IMR-90 (cell line): ENCODE measurements around the gene ARSH. TPM values are rescaled to one million over a fixed set of nuclear protein-coding genes. Genes with fewer than 3 reads are reported as not detected.
A peak's percentile ranks its signal among the peaks of the same experiment; 100 is the strongest.

Experiments
- ATAC-seq: fragments of 200-7000 bp; cut with Tn5 transposase; 2 replicates; pipeline ENCODE4 v1.9.1; 2020; ENCODE audit warnings: low read depth, mild to moderate bottlenecking, moderate library complexity
- BruUV-seq: library from RNA; stranded (reverse); fragments of 400-500 nt; replicated peaks from 2 replicates; lab custom pipeline; 2021; lab: Mats Ljungman, UMichigan
- CTCF ChIA-PET: fragments of 300-600 bp; formaldehyde crosslinking; extraction: SDS; loops from one replicate; lab custom pipeline; 2021; ENCODE audit warnings: antibody characterized with exemption; lab: Yijun Ruan, JAX
- POLR2A ChIA-PET: fragments of 300-600 bp; sonication (Branson Sonifier 250); formaldehyde crosslinking; loops from one replicate; lab custom pipeline; 2022; ENCODE audit warnings: antibody characterized with exemption; ENCODE audit not compliant: unreplicated experiment; lab: Charles Lee
- DNase-seq: peaks from one replicate; pipeline ENCODE4 v3.0.0; 2013
- H2AFZ ChIP-seq: replicated peaks from 2 replicates; pipeline ENCODE3; 2013; ENCODE audit warnings: low read length, mild to moderate bottlenecking; ENCODE audit not compliant: poor library complexity
- H2AK5ac ChIP-seq: 2 replicates; pipeline ENCODE4 v1.6.1; 2013; ENCODE audit warnings: low read depth, low read length, inconsistent platforms
- H2AK9ac ChIP-seq: replicated peaks from 2 replicates; pipeline ENCODE3; 2013; ENCODE audit warnings: mild to moderate bottlenecking, low read depth, low read length, moderate library complexity; ENCODE audit not compliant: poor library complexity
- H2BK120ac ChIP-seq: 2 replicates; pipeline ENCODE4 v1.6.1; 2013; ENCODE audit warnings: low read depth, low read length, inconsistent platforms
- H2BK15ac ChIP-seq: 3 replicates; pipeline ENCODE4 v1.6.1; 2013; ENCODE audit warnings: low read depth, low read length, inconsistent platforms
- H2BK20ac ChIP-seq: 2 replicates; pipeline ENCODE4 v1.6.1; 2013; ENCODE audit warnings: low read depth, mild to moderate bottlenecking, inconsistent platforms, low read length, moderate library complexity
- H2BK5ac ChIP-seq: 2 replicates; pipeline ENCODE4 v1.6.1; 2013; ENCODE audit warnings: mild to moderate bottlenecking, low read depth, low read length, inconsistent platforms; ENCODE audit not compliant: poor library complexity, severe bottlenecking
- H3K14ac ChIP-seq: replicated peaks from 2 replicates; pipeline ENCODE4 v1.6.1; 2013; ENCODE audit warnings: low read depth, low read length, inconsistent platforms
- H3K18ac ChIP-seq: 2 replicates; pipeline ENCODE4 v1.6.1; 2013; ENCODE audit warnings: low read depth, low read length, control low read depth
- H3K23ac ChIP-seq: 2 replicates; pipeline ENCODE4 v1.6.1; 2013; ENCODE audit warnings: low read depth, low read length, inconsistent platforms
- H3K27ac ChIP-seq: 2 replicates; pipeline ENCODE4 v1.5.1; 2013; ENCODE audit warnings: mild to moderate bottlenecking, control low read depth, low read length; ENCODE audit not compliant: insufficient read depth
- H3K27me3 ChIP-seq: 2 replicates; pipeline ENCODE4 v1.6.1; 2013; ENCODE audit warnings: low read length; ENCODE audit not compliant: control insufficient read depth, insufficient read depth
- H3K36me3 ChIP-seq: 2 replicates; pipeline ENCODE4 v1.6.1; 2013; ENCODE audit warnings: low read length, mixed read lengths; ENCODE audit not compliant: control insufficient read depth, insufficient read depth
- H3K4ac ChIP-seq: 2 replicates; pipeline ENCODE4 v1.6.1; 2013; ENCODE audit warnings: low read depth, low read length, inconsistent platforms
- H3K4me1 ChIP-seq: 2 replicates; pipeline ENCODE4 v1.6.1; 2013; ENCODE audit warnings: low read length, mixed read lengths; ENCODE audit not compliant: control insufficient read depth, insufficient read depth
- H3K4me2 ChIP-seq: 2 replicates; pipeline ENCODE4 v1.6.1; 2013; ENCODE audit warnings: low read depth, mild to moderate bottlenecking, control low read depth, low read length, moderate library complexity
- H3K4me3 ChIP-seq: 2 replicates; pipeline ENCODE4 v1.5.1; 2013; ENCODE audit warnings: low read depth, mild to moderate bottlenecking, control low read depth, low read length, moderate library complexity; ENCODE audit not compliant: insufficient read depth
- H3K56ac ChIP-seq: 2 replicates; pipeline ENCODE4 v1.6.1; 2013; ENCODE audit warnings: low read length, inconsistent platforms; ENCODE audit not compliant: insufficient read depth; ENCODE audit errors: extremely low read depth
- H3K79me1 ChIP-seq, 2 experiments: 2 replicates each; pipeline ENCODE4 v1.6.1; 2013; ENCODE audit warnings: low read length in 2 of 2, inconsistent platforms in 1 of 2, low read depth in 1 of 2
- H3K9ac ChIP-seq: 2 replicates; pipeline ENCODE4 v1.6.1; 2013; ENCODE audit warnings: low read depth, low read length, control low read depth
- H3K9me1 ChIP-seq: 2 replicates; pipeline ENCODE4 v1.6.1; 2013; ENCODE audit warnings: low read length, inconsistent platforms; ENCODE audit not compliant: insufficient read depth
- H3K9me3 ChIP-seq: 2 replicates; pipeline ENCODE4 v1.6.1; 2013; ENCODE audit warnings: low read length; ENCODE audit not compliant: control insufficient read depth, insufficient read depth
- H4K20me1 ChIP-seq: 2 replicates; pipeline ENCODE4 v1.6.1; 2013; ENCODE audit warnings: low read length, inconsistent platforms; ENCODE audit not compliant: insufficient read depth
- H4K5ac ChIP-seq: 2 replicates; pipeline ENCODE4 v1.6.1; 2013; ENCODE audit warnings: mild to moderate bottlenecking, low read depth, low read length, control low read depth
- H4K8ac ChIP-seq, 2 experiments: 2 replicates each; pipeline ENCODE4 v1.6.1; 2013; ENCODE audit warnings: low read depth in 2 of 2, low read length in 2 of 2, control low read depth in 1 of 2, inconsistent platforms in 1 of 2
- H4K91ac ChIP-seq: 2 replicates; pipeline ENCODE4 v1.6.1; 2013; ENCODE audit warnings: low read depth, low read length, inconsistent platforms; ENCODE audit not compliant: insufficient read depth
- BHLHE40 ChIP-seq: fragments of 150-350 bp; IDR thresholded peaks from 2 replicates; pipeline ENCODE4 v1.6.1; 2016; ENCODE audit warnings: mild to moderate bottlenecking, low read depth, low read length
- CEBPB ChIP-seq: IDR thresholded peaks from 2 replicates; pipeline ENCODE4 v1.6.1; 2012; ENCODE audit warnings: low read depth, low read length, improper control_type of control experiment
- CHD1 ChIP-seq: IDR thresholded peaks from 2 replicates; pipeline ENCODE4 v1.6.1; 2012; ENCODE audit warnings: low read depth, low read length, improper control_type of control experiment
- FOS ChIP-seq: fragments of 150-350 bp; IDR thresholded peaks from 2 replicates; pipeline ENCODE4 v1.6.1; 2016; ENCODE audit warnings: low read depth, low read length
- MAFK ChIP-seq: IDR thresholded peaks from 2 replicates; pipeline ENCODE4 v1.6.1; 2012; ENCODE audit warnings: low read depth, low read length, improper control_type of control experiment
- MAZ ChIP-seq: IDR thresholded peaks from 2 replicates; pipeline ENCODE4 v1.6.1; 2012; ENCODE audit warnings: low read depth, mild to moderate bottlenecking, low read length, improper control_type of control experiment, moderate library complexity, borderline replicate concordance
- MXI1 ChIP-seq: IDR thresholded peaks from 2 replicates; pipeline ENCODE4 v1.6.1; 2012; ENCODE audit warnings: low read depth, mild to moderate bottlenecking, low read length, moderate library complexity, borderline replicate concordance
- NFE2L2 ChIP-seq: fragments of 150-350 bp; IDR thresholded peaks from 2 replicates; pipeline ENCODE4 v1.6.1; 2016; ENCODE audit warnings: low read depth, mild to moderate bottlenecking, low read length
- POLR2A ChIP-seq: IDR thresholded peaks from 2 replicates; pipeline ENCODE4 v1.6.1; 2012; ENCODE audit warnings: mild to moderate bottlenecking, low read depth, low read length
- RAD21 ChIP-seq: IDR thresholded peaks from 2 replicates; pipeline ENCODE4 v1.6.1; 2012; ENCODE audit warnings: low read length, improper control_type of control experiment
- RCOR1 ChIP-seq: IDR thresholded peaks from 2 replicates; pipeline ENCODE4 v1.6.1; 2012; ENCODE audit warnings: mild to moderate bottlenecking, low read length, improper control_type of control experiment; ENCODE audit not compliant: insufficient replicate concordance
- RFX5 ChIP-seq: IDR thresholded peaks from 2 replicates; pipeline ENCODE4 v1.8.0; 2012; ENCODE audit warnings: low read depth, mild to moderate bottlenecking, low read length, moderate library complexity
- SMC3 ChIP-seq: fragments of 150-350 bp; IDR thresholded peaks from 2 replicates; pipeline ENCODE4 v1.6.1; 2016; ENCODE audit warnings: low read depth, mild to moderate bottlenecking, antibody characterized with exemption, low read length, moderate library complexity
- WGBS, 2 experiments: methylation state at CpG; one replicate each; pipeline versions ENCODE4 v1.1.5 to v1.1.7; 2013; ENCODE audit warnings: missing lambda C conversion rate in 2 of 2; ENCODE audit not compliant: insufficient read length in 1 of 2; ENCODE audit errors: extremely low coverage in 2 of 2; 5-methylcytosine and 5-hydroxymethylcytosine counted together
- dilution Hi-C: fragments of 300-500 bp; cut with HindIII; formaldehyde crosslinking; loops from one replicate; pipeline ENCODE4 v1.14.3; 2018; ENCODE audit warnings: low sequenced_read_pairs; ENCODE audit not compliant: unreplicated experiment
- in situ Hi-C: fragments of 300-500 bp; cut with MboI; formaldehyde crosslinking; loops from 3 replicates; pipeline ENCODE4 v1.14.3; 2019; ENCODE audit warnings: low sequenced_read_pairs, inconsistent platforms, mixed read lengths
- intact Hi-C: fragments of 100-400 bp; cut with micrococcal nuclease; formaldehyde crosslinking; loops from 2 replicates; pipeline ENCODE4 v1.10.0; 2022
- polyA plus RNA-seq, 3 experiments: library from polyadenylated mRNA; depleted of rRNA; stranded (reverse); fragments of >200 nt; gene quantifications; 2 replicates each; pipeline ENCODE4 v1.2.3, GENCODE V29; 2012; ENCODE audit warnings: low replicate concordance in 1 of 3
- total RNA-seq: library from RNA; depleted of rRNA; stranded (reverse); fragments of >200 nt; gene quantifications from 2 replicates; pipeline ENCODE4 v1.2.3, GENCODE V29; 2012
- TF ChIP-seq, protein P1 (sequence below): fragments of 150-350 bp; IDR thresholded peaks from 2 replicates; pipeline ENCODE4 v1.6.1; 2016; ENCODE audit warnings: low read depth, mild to moderate bottlenecking, low read length, moderate library complexity, borderline replicate concordance
- TF ChIP-seq, protein P2 (sequence below): conservative IDR thresholded peaks from 2 replicates; pipeline ENCODE4 v1.5.1; 2012; ENCODE audit warnings: mild to moderate bottlenecking, low read depth, low read length, improper control_type of control experiment
- TF ChIP-seq, protein P3 (sequence below): fragments of 150-350 bp; IDR thresholded peaks from 2 replicates; pipeline ENCODE4 v1.6.1; 2017; ENCODE audit warnings: mild to moderate bottlenecking, antibody characterized with exemption, low read length, low read depth

Gene ARSH
- total and polyA plus RNA-seq, 2 of the 4 experiments (the other 2 are of a cell fraction), result not detected

- Histone ChIP-seq H2BK20ac (no peak overlapping the region), H2AK5ac (no peak overlapping the region), H3K4me3 (no peak overlapping the region), H3K27ac (no peak overlapping the region), H3K4me2 (no peak overlapping the region; the same call in 1 of the 2 replicates), H2BK120ac (no peak overlapping the region), H3K56ac (no peak overlapping the region), H3K23ac (no peak overlapping the region), H4K8ac (no peak overlapping the region), H4K20me1 (no peaks in the 10 kb centered on the region), H3K4me1 (no peaks in the 10 kb centered on the region), H4K91ac (no peak overlapping the region), H3K18ac (no peak overlapping the region), H2BK5ac (no peak overlapping the region), H3K36me3 (no peaks in the 10 kb centered on the region), H2BK15ac (no peak overlapping the region), H3K9me3 (no peaks in the 10 kb centered on the region), H2AFZ (no peak overlapping the region), H4K5ac (no peak overlapping the region), H2AK9ac (no peak overlapping the region), H3K14ac (no peak overlapping the region), H3K9me1 (no peaks in the 10 kb centered on the region), H3K79me1 (no peaks in the 10 kb centered on the region), H3K4ac (no peak overlapping the region), H3K27me3 (no peaks in the 10 kb centered on the region), H3K9ac (no peak overlapping the region)
- ATAC-seq, result no peak
- BruUV-seq, result no TSS peak
- ChIA-PET POLR2A (no interaction called here), CTCF (no interaction called here)
- TF ChIP-seq NFE2L2, result no peak
- TF ChIP-seq, protein P1, sequence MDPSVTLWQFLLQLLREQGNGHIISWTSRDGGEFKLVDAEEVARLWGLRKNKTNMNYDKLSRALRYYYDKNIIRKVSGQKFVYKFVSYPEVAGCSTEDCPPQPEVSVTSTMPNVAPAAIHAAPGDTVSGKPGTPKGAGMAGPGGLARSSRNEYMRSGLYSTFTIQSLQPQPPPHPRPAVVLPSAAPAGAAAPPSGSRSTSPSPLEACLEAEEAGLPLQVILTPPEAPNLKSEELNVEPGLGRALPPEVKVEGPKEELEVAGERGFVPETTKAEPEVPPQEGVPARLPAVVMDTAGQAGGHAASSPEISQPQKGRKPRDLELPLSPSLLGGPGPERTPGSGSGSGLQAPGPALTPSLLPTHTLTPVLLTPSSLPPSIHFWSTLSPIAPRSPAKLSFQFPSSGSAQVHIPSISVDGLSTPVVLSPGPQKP, result no peak
- no peak for TF ChIP-seq MAZ
- TF ChIP-seq RAD21, result no peak
- TF ChIP-seq POLR2A, result no peak
- no peak for TF ChIP-seq FOS
- TF ChIP-seq MXI1, result no peak
- TF ChIP-seq CEBPB, result no peak
- TF ChIP-seq, protein P2, sequence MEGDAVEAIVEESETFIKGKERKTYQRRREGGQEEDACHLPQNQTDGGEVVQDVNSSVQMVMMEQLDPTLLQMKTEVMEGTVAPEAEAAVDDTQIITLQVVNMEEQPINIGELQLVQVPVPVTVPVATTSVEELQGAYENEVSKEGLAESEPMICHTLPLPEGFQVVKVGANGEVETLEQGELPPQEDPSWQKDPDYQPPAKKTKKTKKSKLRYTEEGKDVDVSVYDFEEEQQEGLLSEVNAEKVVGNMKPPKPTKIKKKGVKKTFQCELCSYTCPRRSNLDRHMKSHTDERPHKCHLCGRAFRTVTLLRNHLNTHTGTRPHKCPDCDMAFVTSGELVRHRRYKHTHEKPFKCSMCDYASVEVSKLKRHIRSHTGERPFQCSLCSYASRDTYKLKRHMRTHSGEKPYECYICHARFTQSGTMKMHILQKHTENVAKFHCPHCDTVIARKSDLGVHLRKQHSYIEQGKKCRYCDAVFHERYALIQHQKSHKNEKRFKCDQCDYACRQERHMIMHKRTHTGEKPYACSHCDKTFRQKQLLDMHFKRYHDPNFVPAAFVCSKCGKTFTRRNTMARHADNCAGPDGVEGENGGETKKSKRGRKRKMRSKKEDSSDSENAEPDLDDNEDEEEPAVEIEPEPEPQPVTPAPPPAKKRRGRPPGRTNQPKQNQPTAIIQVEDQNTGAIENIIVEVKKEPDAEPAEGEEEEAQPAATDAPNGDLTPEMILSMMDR, result no peak
- no peak for TF ChIP-seq RFX5
- TF ChIP-seq BHLHE40, result no peak
- TF ChIP-seq, protein P3, sequence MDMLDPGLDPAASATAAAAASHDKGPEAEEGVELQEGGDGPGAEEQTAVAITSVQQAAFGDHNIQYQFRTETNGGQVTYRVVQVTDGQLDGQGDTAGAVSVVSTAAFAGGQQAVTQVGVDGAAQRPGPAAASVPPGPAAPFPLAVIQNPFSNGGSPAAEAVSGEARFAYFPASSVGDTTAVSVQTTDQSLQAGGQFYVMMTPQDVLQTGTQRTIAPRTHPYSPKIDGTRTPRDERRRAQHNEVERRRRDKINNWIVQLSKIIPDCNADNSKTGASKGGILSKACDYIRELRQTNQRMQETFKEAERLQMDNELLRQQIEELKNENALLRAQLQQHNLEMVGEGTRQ, result no peak
- TF ChIP-seq MAFK, result no peak
- no peak for TF ChIP-seq CHD1
- TF ChIP-seq RCOR1, result no peak
- no peak for TF ChIP-seq SMC3
- 17% methylated on average over 2 of the region's 9 CpGs; no CpG with 5 or more reads in 1 of the 2 experiments for WGBS, 2 experiments
- intact Hi-C loops (no loop called here), dilution Hi-C loops (no loop called here), in situ Hi-C loops (no loop called here)
- DNase-seq, result peak; percentile 3
Measured at GRCh38 chrX:3066555-3066954, 60.2 kb downstream of the ARSH start.
